Stimulated activated CD4-positive, alpha-beta T cell treated with anti-CD3 and anti-CD28 coated beads, Interleukin-12 subunit alpha, Interleukin-12 subunit beta, amount 100 ng/mL, for 24 hours (primary cell): ENCODE results near the gene SRP54.
"Not testable (repeated sequence)": the region's sequence is repeated elsewhere in the genome, so short reads cannot be mapped to it uniquely, and the experiment has no call there.

ENCODE experiments used
- DNase-seq, 2 experiments: peaks; one replicate each; pipeline ENCODE4 v3.0.0-alpha.2; 2020; ENCODE audit warnings: low read depth in 2 of 2

Gene SRP54

DNA sequence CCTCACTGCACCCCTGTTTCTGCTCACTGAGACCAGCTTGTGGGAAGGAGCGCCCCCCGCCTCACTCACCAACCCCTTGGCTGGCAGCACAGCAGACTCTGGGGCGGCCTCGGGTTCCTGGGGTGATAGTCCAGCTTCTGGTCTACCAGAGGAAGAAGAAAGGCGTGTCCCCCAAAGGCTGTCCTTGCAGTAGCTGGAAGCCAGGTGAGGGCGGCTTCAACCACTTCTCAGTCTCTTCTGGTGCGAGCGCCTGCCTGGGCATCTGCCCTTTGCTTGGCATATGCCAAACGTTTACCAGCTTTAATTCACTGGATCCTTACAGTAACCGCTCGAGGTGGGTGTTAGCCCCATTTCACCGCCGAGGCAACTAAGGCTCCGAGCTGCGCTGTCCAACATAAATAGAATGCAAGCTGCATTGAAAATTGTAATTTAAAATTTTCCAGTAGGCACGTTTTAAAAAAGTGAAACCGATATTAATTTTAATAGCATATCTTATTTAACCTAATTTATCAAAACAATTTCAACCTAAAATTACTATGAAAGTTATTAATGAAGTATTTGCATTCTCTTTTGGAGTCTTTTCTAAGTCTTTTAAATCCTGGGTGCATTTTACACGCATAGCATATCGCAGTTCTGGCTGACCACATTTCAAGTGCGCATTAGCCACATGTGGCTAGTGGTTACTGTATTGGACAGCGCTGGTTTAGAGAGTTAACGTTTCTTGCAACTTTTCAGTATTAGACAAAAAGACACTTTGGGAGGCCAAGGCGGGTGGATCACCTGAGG lies 64.2 kb downstream of the SRP54 start:
- peak in 1 of 2 experiments; percentile 3 for DNase-seq

DNA sequence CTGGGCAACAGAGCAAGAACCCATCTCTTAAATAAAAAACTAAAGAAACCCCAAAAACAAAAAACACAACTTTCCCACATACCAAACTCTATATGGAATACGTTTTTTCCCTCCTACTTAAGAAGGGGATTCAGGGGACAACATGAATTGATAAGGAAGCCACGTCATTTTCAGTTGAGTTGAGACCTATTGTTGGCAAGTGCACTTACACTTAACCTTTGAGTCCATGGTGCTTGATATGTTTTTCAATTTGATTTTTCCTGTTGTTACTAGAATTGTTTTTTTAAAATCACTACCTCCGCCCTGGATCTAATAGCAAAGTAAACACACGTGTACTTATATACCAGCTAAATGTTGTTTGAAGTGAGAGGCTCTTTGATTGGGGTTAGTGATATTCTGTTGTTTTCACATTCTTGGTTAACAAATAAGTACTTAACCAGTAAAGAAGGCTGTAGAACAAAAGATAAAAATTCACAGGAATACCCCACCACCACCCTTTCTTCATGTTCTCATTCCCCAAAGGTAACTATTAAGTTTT lies 65.3 kb downstream of the SRP54 start:
- DNase-seq: no peak

DNA sequence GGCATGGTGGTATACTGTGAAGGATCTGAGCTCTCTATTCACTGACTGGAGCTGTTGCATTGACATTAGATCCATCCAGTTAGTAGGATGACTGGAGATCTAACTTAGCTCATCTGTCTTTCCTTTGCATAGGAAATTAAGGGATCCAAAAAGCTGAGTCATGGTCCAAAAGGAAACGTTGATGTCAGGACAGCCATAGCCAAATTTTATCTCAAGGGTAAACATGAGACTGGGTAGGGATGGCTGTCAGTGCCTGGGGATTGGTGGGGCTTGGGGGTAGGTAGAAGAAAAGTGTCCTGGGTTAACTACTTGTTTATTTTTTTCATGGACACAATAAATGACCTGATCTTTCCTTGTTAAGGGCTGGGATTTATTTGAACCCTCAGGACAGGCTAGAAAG lies 67.9 kb downstream of the SRP54 start:
- DNase-seq: no peak

DNA sequence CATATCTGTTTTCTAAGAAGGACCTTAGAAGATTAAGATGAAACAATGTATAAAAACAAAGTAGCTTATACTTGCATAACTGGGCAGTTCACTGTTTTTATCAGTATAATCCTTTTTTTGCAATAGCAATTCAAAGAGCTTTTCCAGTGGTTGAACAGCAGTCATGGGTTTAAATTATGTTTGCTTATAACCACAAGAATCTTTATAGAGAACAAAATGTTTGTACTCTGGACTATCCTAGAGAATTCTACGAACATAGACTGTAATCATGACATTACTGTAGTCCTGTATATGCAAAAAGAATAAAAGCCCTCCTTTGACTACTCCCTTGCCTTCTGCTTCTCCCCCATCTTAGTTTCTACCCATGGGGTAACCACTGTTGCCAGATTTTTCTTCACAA lies 69.0 kb downstream of the SRP54 start:
- no peak for DNase-seq

DNA sequence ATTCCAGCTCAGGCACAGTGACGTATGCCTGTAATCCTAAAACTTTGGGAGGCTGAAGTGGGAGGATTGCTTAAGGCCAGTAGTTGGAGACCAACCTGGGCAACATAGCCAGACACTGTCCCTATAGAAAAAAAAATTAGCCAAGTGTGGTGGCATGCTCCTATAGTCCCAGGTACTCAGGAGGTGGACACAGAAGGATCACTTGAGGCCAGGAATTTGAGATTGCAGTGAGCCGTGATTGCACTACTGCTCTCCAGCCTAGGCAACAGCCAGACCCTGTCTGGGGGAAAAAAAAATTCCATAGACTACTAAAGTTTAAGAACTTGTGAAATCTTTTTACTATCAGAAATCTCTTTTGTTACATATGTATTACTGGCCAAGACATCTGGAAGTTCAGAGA lies 69.8 kb downstream of the SRP54 start:
- no peak for DNase-seq

DNA sequence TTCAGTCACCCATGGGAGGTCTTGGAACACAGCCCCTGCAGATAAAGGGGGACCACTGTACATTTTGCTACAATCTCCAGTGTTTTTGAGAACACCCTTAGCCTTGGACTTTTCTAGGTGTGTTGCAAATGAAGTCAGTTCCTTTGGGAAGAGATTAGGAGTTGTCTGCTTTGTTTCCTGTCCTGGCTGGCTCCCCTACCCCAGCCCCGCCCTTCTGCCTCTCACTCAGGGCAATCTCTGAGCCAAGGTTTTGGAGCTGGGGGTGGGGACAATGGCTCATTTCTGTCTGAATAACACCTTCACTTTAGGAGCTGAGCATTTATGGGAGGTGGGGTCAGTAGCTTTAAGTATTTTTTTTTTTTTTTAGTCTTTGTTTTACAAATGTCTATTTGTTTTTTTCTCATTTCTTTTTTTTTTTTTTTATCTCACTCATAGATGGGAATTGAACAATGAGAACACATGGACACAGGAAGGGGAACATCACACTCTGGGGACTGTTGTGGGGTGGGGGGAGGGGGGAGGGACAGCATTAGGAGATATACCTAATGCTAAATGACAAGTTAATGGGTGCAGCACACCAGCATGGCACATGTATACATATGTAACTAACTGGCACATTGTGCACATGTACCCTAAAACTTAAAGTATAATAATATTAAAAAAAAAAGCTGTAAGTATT lies 78.5 kb downstream of the SRP54 start:
- DNase-seq: not testable (repeated sequence)

DNA sequence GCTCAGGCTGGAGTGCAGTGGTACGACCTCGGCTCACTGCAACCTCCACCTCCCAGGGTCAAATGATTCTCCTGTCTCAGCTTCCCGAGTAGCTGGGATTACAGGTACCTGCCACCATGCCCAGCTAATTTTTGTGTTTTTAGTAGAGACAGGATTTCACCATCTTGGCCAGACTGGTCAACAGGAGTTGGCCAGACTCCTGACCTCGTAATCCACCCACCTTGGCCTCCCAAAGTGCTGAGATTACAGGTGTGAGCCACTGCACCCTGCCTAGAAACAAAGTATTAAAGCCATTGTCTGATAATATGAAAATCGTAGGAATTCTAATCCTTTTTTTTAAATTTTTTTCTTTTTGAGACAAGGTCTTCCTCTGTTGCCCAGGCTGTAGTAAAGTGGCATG lies 82.9 kb downstream of the SRP54 start:
- not testable (repeated sequence) for DNase-seq

DNA sequence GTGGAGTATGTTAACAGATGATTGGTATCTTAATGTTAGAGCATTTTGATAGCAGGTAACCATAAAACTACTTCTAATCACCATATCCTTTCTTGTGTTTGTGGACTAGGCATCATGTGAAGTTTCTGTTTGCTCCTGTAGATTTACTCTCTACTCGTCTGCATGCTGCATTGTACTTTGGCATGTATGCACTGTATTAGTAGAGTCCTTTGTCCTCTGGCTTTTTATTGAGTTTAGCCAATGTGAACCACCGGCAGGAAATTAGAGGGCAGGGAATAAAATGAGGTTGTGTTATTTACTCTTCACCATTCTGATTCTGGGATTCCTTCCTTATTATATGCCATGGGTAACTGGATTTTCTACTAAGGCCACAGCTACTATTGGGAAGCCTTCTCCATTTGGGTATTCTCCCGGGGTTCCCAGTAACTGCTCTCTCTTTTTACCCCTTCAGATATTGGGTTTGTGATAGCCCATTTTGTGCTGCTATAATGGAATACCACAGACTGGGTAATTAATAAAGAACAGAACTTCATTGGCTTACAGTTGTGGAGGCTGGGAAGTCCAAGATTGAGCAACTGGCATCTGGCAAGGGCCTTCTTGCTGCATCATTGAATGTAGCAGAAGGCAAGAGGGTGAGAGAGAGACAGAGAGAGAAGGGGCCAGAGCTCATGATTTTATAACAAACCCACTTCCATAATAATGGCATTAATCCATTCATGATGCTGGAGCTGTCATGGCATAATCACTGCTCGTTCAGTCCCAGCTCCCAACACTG lies 85.6 kb downstream of the SRP54 start:
- no peak for DNase-seq

DNA sequence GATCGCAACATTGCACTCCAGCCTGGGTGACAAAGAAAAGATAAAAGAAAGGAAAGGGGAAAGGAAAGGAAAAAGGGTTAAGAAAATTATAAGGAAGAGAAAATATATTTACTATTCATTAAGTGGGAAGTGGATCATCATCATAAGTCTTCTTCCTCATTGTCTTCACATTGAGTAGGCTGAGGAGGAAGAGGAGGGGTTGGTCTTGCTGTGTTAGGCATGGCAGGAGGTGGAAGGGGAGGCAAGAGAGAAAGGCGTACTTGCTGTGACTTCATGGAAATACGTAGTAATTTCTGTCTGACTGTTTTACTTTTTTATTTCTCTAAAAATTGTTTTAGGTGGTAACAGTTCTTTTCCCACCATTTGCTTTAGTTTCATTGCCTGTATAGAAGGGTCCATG lies 89.4 kb downstream of the SRP54 start:
- DNase-seq: no peak

DNA sequence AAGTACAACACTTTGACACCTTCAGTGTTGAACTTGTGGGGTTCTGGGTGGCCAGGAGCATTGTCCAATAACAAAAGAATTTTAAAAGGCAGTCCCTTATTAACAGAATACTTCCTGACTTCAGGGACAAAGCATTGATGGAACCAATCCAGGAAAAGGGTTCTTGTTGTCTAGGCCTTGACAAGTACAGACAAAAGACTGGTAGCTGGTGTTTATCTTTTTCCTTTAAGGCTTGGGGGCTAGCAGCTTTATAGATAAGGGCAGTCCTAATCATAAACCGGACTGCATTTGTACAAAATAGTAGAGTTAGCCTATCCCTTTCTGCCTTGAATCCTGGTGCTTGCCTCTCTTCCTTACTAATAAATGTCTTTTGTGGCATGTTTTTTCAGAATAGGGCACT lies 90.7 kb downstream of the SRP54 start:
- DNase-seq: no peak

DNA sequence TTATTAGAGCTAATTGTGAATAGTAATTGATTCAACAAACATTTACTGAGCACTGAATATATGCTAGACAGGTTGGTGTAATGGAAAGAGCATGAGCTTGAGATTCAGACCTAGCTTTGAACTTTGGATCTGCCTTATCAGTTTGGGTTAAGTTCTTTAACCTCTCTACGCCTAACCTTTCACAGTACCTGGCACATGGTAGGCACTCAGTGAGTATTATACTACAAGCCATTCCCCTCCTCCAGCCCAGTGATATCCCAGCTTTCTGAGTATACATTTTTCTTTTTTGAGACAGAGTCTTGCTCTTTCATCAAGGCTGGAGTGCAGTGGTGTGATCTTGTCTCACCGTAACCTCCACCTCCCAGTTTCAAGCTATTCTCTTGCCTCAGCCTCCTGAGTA lies 95.3 kb downstream of the SRP54 start:
- no peak for DNase-seq
